Mesothelial cell of epicardium (in vitro differentiated cells): ENCODE results near the gene APPL2. TPM values are rescaled to one million over a fixed set of nuclear protein-coding genes. Genes with fewer than 3 reads are reported as not detected.

Experiments used
- DNase-seq, 2 experiments: peaks; one replicate each; pipeline ENCODE4 v3.0.0; 2021; ENCODE audit warnings: low spot score in 2 of 2; ENCODE audit not compliant: unreplicated experiment in 2 of 2
- H3K27ac Mint-ChIP-seq: 2 replicates; pipeline ENCODE4 v1.8.0; 2021; ENCODE audit warnings: mixed read lengths
- H3K27me3 Mint-ChIP-seq: 2 replicates; pipeline ENCODE4 v1.8.0; 2021; ENCODE audit warnings: low read depth, mixed read lengths
- H3K36me3 Mint-ChIP-seq: 2 replicates; pipeline ENCODE4 v1.8.0; 2021; ENCODE audit warnings: mixed read lengths
- H3K4me1 Mint-ChIP-seq: 2 replicates; pipeline ENCODE4 v1.8.0; 2021; ENCODE audit warnings: mixed read lengths
- H3K4me3 Mint-ChIP-seq: 2 replicates; pipeline ENCODE4 v1.8.0; 2021; ENCODE audit warnings: mild to moderate bottlenecking, moderate library complexity, mixed read lengths
- H3K9me3 Mint-ChIP-seq: 2 replicates; pipeline ENCODE4 v1.8.0; 2021; ENCODE audit warnings: mixed read lengths
- total RNA-seq: library from RNA; stranded (reverse); gene quantifications from 3 replicates; pipeline ENCODE4 v1.2.1, GENCODE V29; 2021
- TF ChIP-seq, protein P1 (sequence below): fragments of 200-600 bp; sonication (generic); IDR thresholded peaks from one replicate; pipeline ENCODE4 v1.5.0; 2021; ENCODE audit warnings: antibody characterized with exemption; ENCODE audit not compliant: unreplicated experiment

Gene APPL2
- total RNA-seq, 1 donor from 2014 or later: 66.9 TPM

DNA sequence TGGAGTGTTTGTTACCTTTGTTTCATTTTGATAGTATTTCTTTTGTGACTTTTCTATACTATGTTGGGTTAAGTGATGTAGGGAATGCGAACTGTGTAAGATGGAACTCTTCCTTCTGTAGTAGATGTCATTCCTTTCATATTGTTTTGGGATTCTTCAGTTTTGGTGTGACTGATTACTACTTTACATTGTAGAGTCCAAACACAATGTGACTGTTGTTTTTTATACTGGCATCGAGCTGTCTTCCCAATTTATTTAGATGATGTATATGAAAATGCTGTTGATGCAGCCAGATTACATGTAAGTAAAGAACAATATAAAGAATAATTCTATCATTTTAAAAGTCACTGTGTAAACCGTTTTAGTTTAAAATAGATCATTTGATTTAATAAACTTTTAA is 93.7 kb downstream of the APPL2 start:
- Mint-ChIP-seq H3K9me3 (no peaks in the 10 kb centered on the region), H3K36me3 (peaks cover 38% of the 10 kb centered on the region)
- TF ChIP-seq, protein P1, sequence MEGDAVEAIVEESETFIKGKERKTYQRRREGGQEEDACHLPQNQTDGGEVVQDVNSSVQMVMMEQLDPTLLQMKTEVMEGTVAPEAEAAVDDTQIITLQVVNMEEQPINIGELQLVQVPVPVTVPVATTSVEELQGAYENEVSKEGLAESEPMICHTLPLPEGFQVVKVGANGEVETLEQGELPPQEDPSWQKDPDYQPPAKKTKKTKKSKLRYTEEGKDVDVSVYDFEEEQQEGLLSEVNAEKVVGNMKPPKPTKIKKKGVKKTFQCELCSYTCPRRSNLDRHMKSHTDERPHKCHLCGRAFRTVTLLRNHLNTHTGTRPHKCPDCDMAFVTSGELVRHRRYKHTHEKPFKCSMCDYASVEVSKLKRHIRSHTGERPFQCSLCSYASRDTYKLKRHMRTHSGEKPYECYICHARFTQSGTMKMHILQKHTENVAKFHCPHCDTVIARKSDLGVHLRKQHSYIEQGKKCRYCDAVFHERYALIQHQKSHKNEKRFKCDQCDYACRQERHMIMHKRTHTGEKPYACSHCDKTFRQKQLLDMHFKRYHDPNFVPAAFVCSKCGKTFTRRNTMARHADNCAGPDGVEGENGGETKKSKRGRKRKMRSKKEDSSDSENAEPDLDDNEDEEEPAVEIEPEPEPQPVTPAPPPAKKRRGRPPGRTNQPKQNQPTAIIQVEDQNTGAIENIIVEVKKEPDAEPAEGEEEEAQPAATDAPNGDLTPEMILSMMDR: no peak

DNA sequence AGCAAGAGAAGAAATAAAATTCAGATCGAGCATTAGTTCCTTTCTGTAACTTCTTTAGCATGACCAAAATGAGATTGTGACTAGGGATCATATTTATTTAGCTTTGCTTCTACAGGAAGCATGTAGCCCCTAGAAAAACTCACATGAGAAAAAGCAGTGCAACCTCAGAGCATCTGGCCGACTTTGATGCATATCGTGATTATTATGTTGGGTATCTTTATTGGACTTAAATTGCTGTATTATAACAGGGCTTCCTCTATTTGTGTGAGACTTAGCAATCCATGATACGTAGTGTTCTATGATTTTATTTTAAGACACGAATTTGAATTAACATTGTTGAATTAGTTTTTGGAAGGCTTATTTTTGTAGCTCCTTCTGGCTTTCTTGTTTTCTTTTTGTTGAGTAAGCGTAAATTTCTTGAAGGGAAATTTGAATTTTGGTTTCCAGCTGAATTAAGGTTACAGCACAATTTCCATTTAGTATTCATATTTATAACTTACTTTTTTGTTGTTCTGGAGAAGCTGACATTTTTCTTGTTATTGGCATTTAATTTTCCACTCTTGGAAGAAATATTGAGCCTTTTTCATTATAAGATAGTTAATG is 94.6 kb downstream of the APPL2 start:
- Mint-ChIP-seq H3K4me1 (peaks cover 3% of the 10 kb centered on the region), H3K27ac (peak overlapping the region; percentile 37), H3K36me3 (peaks cover 35% of the 10 kb centered on the region), H3K4me3 (no peak overlapping the region), H3K9me3 (no peaks in the 10 kb centered on the region), H3K27me3 (no peaks in the 10 kb centered on the region)
- TF ChIP-seq, protein P1: no peak
- DNase-seq: no peak

More for the DNA sequence above, 93.7 kb downstream of the APPL2 start:
- Mint-ChIP-seq H3K4me1 (peaks cover 3% of the 10 kb centered on the region), H3K4me3 (no peak overlapping the region), H3K27me3 (no peaks in the 10 kb centered on the region), H3K27ac (no peak overlapping the region)
- no peak for DNase-seq

DNA sequence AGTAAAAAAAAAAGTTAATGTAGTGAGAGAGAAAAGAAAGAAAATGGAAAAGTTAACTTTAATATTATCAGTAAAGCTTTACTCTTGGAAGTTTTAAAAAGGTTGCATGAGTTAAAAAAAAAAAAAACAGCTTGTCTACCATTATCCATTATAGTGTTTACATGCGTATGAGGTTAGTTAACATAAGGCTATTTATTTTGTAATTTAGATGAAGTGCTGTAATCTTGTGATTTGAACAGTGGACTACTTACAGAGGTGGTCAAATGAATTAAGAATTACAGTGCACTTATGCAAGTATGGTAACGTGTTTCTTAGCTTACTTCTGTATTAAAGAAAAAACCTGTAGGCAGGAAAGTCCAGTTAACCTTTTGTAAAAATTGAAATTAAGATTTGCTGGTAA is 97.7 kb downstream of the APPL2 start:
- TF ChIP-seq, protein P1: no peak
- no peaks in the 10 kb centered on the region for H3K27me3 Mint-ChIP-seq
- H3K27ac Mint-ChIP-seq: no peak overlapping the region
- peaks cover 3% of the 10 kb centered on the region for H3K4me1 Mint-ChIP-seq
- peaks cover 9% of the 10 kb centered on the region for H3K9me3 Mint-ChIP-seq
- no peak for DNase-seq
- peaks cover 48% of the 10 kb centered on the region for H3K36me3 Mint-ChIP-seq
- no peak overlapping the region for H3K4me3 Mint-ChIP-seq

Other genes starting within 250 kb of the APPL2 start
- gene NOPCHAP1, start 249.9 kb downstream of the APPL2 start, total RNA-seq: 17.1 to 22.8 TPM (median 18.6 TPM) in 3 replicates
- 2.4 to 3.2 TPM (median 2.4 TPM) in 3 replicates for gene ALDH1L2, start 151.7 kb downstream of the APPL2 start, total RNA-seq
- gene WASHC4, start 128.4 kb downstream of the APPL2 start, total RNA-seq: 46.2 to 50.9 TPM (median 46.4 TPM) in 3 replicates
- gene C12orf75, start 94.5 kb upstream of the APPL2 start, total RNA-seq: 14.0 to 15.6 TPM (median 15.0 TPM) in 3 replicates